Colonic mucosa (tissue), 4 donors: ENCODE results near the gene FILIP1. TPM values are rescaled to one million over a fixed set of nuclear protein-coding genes. Genes with fewer than 3 reads are reported as not detected.
A peak's percentile ranks its signal among the peaks of the same experiment; 100 is the strongest.

ENCODE experiments used
- DNase-seq: peaks from one replicate; pipeline ENCODE4 v3.0.0-alpha.2; 2020
- H3K27ac ChIP-seq: fragments of 200-600 bp; one replicate; pipeline ENCODE4 v1.8.0; 2021
- H3K27me3 ChIP-seq: fragments of 200-600 bp; one replicate; pipeline ENCODE4 v1.8.0; 2021
- H3K36me3 ChIP-seq: fragments of 200-600 bp; one replicate; pipeline ENCODE4 v1.8.0; 2021
- H3K4me1 ChIP-seq: fragments of 200-600 bp; one replicate; pipeline ENCODE4 v1.8.0; 2021; ENCODE audit warnings: mild to moderate bottlenecking
- H3K4me3 ChIP-seq: fragments of 200-600 bp; one replicate; pipeline ENCODE4 v1.8.0; 2021
- H3K9ac ChIP-seq, 2 donors: one replicate each; pipeline ENCODE4 v1.7.0; 2013; ENCODE audit warnings: control low read depth in 2 of 2, low read depth in 2 of 2, low read length in 2 of 2
- H3K9me3 ChIP-seq: fragments of 200-600 bp; one replicate; pipeline ENCODE4 v1.8.0; 2021
- CTCF ChIP-seq: fragments of 200-600 bp; IDR thresholded peaks from one replicate; pipeline ENCODE4 v1.8.0; 2022; ENCODE audit warnings: antibody characterized with exemption, mild to moderate bottlenecking
- intact Hi-C: fragments of 100-400 bp; cut with DNase I; formaldehyde crosslinking; loops from one replicate; pipeline ENCODE4 v1.14.1; 2022
- total RNA-seq, 2 donors: library from RNA; stranded (reverse); fragmentation: NEBNext Ultra II Directional in 1 of 2; extraction: Animal tissue kit (Norgen Biotek cat#: 25700) in 1 of 2; gene quantifications; one replicate each; pipeline ENCODE4 v1.2.1, GENCODE V29; 2021
- donor health status: healthy.
- donor health status: DM: no; HTN: no; CAD: no.
- donor health status: DM: no; HTN: no; CAD: no.

The FILIP1 gene
- total RNA-seq, 2 donors from 2014 or later: 0.57 to 6.5 TPM

- no peak for TF ChIP-seq CTCF
- Histone ChIP-seq H3K27me3 (no peaks in the 10 kb centered on the region), H3K4me3 (no peak overlapping the region), H3K9ac (no peak overlapping the region), H3K36me3 (no peaks in the 10 kb centered on the region), H3K27ac (no peak overlapping the region), H3K4me1 (no peaks in the 10 kb centered on the region), H3K9me3 (no peaks in the 10 kb centered on the region)
- intact Hi-C loops: no loop called here
- DNase-seq: no peak
These were observed 690 bp upstream of the FILIP1 start for GRCh38 chr6:75494290-75494689.

GRCh38 chr6:75492386-75493153 lies 1.0 kb downstream of the FILIP1 start:
- no peaks in the 10 kb centered on the region for H3K4me1 ChIP-seq
- intact Hi-C loops: no loop called here
- no peaks in the 10 kb centered on the region for H3K36me3 ChIP-seq
- H3K27me3 ChIP-seq: no peaks in the 10 kb centered on the region
- DNase-seq: no peak
- H3K4me3 ChIP-seq: no peak overlapping the region
- H3K9ac ChIP-seq: no peak overlapping the region
- no peaks in the 10 kb centered on the region for H3K9me3 ChIP-seq
- TF ChIP-seq CTCF: no peak
- peak overlapping the region; percentile 45 for H3K27ac ChIP-seq

GRCh38 chr6:75491291-75491690 lies 2.3 kb downstream of the FILIP1 start:
- intact Hi-C loops: no loop called here
- H3K27me3 ChIP-seq: no peaks in the 10 kb centered on the region
- no peak overlapping the region for H3K9ac ChIP-seq
- DNase-seq: no peak
- TF ChIP-seq CTCF: no peak
- H3K4me1 ChIP-seq: no peaks in the 10 kb centered on the region
- no peaks in the 10 kb centered on the region for H3K9me3 ChIP-seq
- no peak overlapping the region for H3K4me3 ChIP-seq
- no peak overlapping the region for H3K27ac ChIP-seq
- H3K36me3 ChIP-seq: no peaks in the 10 kb centered on the region

- H3K27me3 ChIP-seq: no peaks in the 10 kb centered on the region
- H3K9me3 ChIP-seq: no peaks in the 10 kb centered on the region
- no peak overlapping the region for H3K27ac ChIP-seq
- DNase-seq: no peak
- H3K4me1 ChIP-seq: no peaks in the 10 kb centered on the region
- H3K36me3 ChIP-seq: no peaks in the 10 kb centered on the region
- H3K4me3 ChIP-seq: no peak overlapping the region
- no peak overlapping the region for H3K9ac ChIP-seq
- intact Hi-C loops: no loop called here
- no peak for TF ChIP-seq CTCF
These were observed 2.9 kb downstream of the FILIP1 start for GRCh38 chr6:75490706-75491105.

- intact Hi-C loops: no loop called here
- Histone ChIP-seq H3K27me3 (no peaks in the 10 kb centered on the region), H3K4me1 (no peaks in the 10 kb centered on the region), H3K9ac (no peak overlapping the region), H3K36me3 (no peaks in the 10 kb centered on the region), H3K4me3 (no peak overlapping the region), H3K9me3 (no peaks in the 10 kb centered on the region), H3K27ac (no peak overlapping the region)
- TF ChIP-seq CTCF: no peak
- DNase-seq: no peak
These were observed 4.6 kb downstream of the FILIP1 start for GRCh38 chr6:75489025-75489424.
